ENCODE data around the gene DNAJB11. TPM values are rescaled to one million over a fixed set of nuclear protein-coding genes. Genes with fewer than 3 reads are reported as not detected.

Gene DNAJB11
- polyA plus RNA-seq, 3 donors: 65.8 to 68.8 (median 67.4) TPM

Other genes starting within 250 kb of the DNAJB11 start
- gene DGKG, start 208.5 kb upstream of the DNAJB11 start, polyA plus RNA-seq (ENCODE audit: insufficient read length in 3 of 3): under 1 TPM; 0.44 to 0.78 (median 0.71) TPM
- 1 to 10 TPM; 5.3 to 5.6 (median 5.6) TPM for gene CRYGS, start 26.3 kb upstream of the DNAJB11 start, polyA plus RNA-seq (ENCODE audit: insufficient read length in 3 of 3)
- gene TBCCD1, start 3.4 kb upstream of the DNAJB11 start, polyA plus RNA-seq (ENCODE audit: insufficient read length in 3 of 3): 10 to 100 TPM; 19.3 to 19.7 (median 19.5) TPM
- gene AHSG, start 42.3 kb downstream of the DNAJB11 start, polyA plus RNA-seq (ENCODE audit: insufficient read length in 3 of 3): 1 to 10 TPM in 2 of 3 donors, under 1 TPM in 1; 0.69 to 2.7 (median 1.0) TPM
- gene FETUB, start 69.7 kb downstream of the DNAJB11 start, polyA plus RNA-seq (ENCODE audit: insufficient read length in 3 of 3): under 1 TPM in 1 of 3 donors, not detected in 2; 0.33 TPM
- gene HRG, start 95.3 kb downstream of the DNAJB11 start, polyA plus RNA-seq (ENCODE audit: insufficient read length in 3 of 3): 1 to 10 TPM; 2.1 to 2.8 (median 2.2) TPM
- gene KNG1, start 146.6 kb downstream of the DNAJB11 start, polyA plus RNA-seq (ENCODE audit: insufficient read length in 3 of 3): 100 to 1,000 TPM; 144 to 168 (median 163) TPM
- 1,000 to 10,000 TPM in 1 of 3 donors, 100 to 1,000 TPM in 2; 981 to 1,043 (median 986) TPM for gene EIF4A2, start 212.9 kb downstream of the DNAJB11 start, polyA plus RNA-seq (ENCODE audit: insufficient read length in 3 of 3)
- gene RFC4, start 235.8 kb downstream of the DNAJB11 start, polyA plus RNA-seq (ENCODE audit: insufficient read length in 3 of 3): 10 to 100 TPM; 44.0 to 58.3 (median 54.9) TPM